Lower lobe of right lung (tissue), 2 donors: Measurements from ENCODE around the gene MAZ. TPM values are rescaled to one million over a fixed set of nuclear protein-coding genes. Genes with fewer than 3 reads are reported as not detected.

ENCODE experiments used
- ATAC-seq, 2 donors: fragments of 200-7000 bp; cut with Tn5 transposase; one replicate each; pipeline ENCODE4 v1.9.1; 2020 to 2022; ENCODE audit warnings: mild to moderate bottlenecking in 2 of 2, moderate library complexity in 2 of 2
- DNase-seq: peaks from one replicate; pipeline ENCODE4 v3.0.0-alpha.2; 2020
- H3K27ac ChIP-seq: fragments of 200-600 bp; one replicate; pipeline ENCODE4 v1.8.0; 2022
- H3K27me3 ChIP-seq: fragments of 200-600 bp; one replicate; pipeline ENCODE4 v1.8.0; 2022; ENCODE audit warnings: low read depth
- H3K36me3 ChIP-seq: fragments of 200-600 bp; one replicate; pipeline ENCODE4 v1.8.0; 2022; ENCODE audit warnings: mild to moderate bottlenecking
- H3K4me1 ChIP-seq: fragments of 200-600 bp; one replicate; pipeline ENCODE4 v1.8.0; 2022
- H3K4me3 ChIP-seq: fragments of 200-600 bp; one replicate; pipeline ENCODE4 v1.8.0; 2022; ENCODE audit warnings: mild to moderate bottlenecking
- H3K9me3 ChIP-seq: fragments of 200-600 bp; one replicate; pipeline ENCODE4 v1.8.0; 2022
- CTCF ChIP-seq: fragments of 200-600 bp; IDR thresholded peaks from one replicate; pipeline ENCODE4 v1.8.0; 2022; ENCODE audit warnings: antibody characterized with exemption, mild to moderate bottlenecking
- intact Hi-C: fragments of 100-400 bp; cut with DNase I; formaldehyde crosslinking; loops from one replicate; pipeline ENCODE4 v1.11.0; 2022
- total RNA-seq: library from RNA; stranded (reverse); fragmentation: NEBNext Ultra II Directional; extraction: Animal tissue kit (Norgen Biotek cat#: 25700); gene quantifications from one replicate; pipeline ENCODE4 v1.2.1, GENCODE V29; 2021
- donor health status: DM: no; HTN: yes; CAD: no; lungs with severe emphysema.

MAZ gene
- total RNA-seq, 1 donor from 2014 or later, result 169 TPM

- intact Hi-C loops, result no loop called here
- ATAC-seq, result no peak
- DNase-seq, result no peak
- H3K4me3 ChIP-seq, result no peak overlapping the region
- H3K27me3 ChIP-seq, result no peaks in the 10 kb centered on the region
- no peak for TF ChIP-seq CTCF
- no peaks in the 10 kb centered on the region for H3K4me1 ChIP-seq
- H3K27ac ChIP-seq, result no peak overlapping the region
- H3K9me3 ChIP-seq, result no peaks in the 10 kb centered on the region
- peaks cover 100% of the 10 kb centered on the region for H3K36me3 ChIP-seq
Observed at GRCh38 chr16:29835926-29836325, 29.6 kb downstream of the MAZ start.

GRCh38 chr16:29836623-29837022, 30.3 kb downstream of the MAZ start:
- DNase-seq, result no peak

GRCh38 chr16:29837841-29838240, 31.5 kb downstream of the MAZ start:
- no peak for DNase-seq

More at GRCh38 chr16:29836623-29837022, 30.3 kb downstream of the MAZ start:
- ATAC-seq, result no peak
- Histone ChIP-seq H3K4me3 (no peak overlapping the region), H3K27me3 (no peaks in the 10 kb centered on the region), H3K9me3 (no peaks in the 10 kb centered on the region), H3K4me1 (no peaks in the 10 kb centered on the region), H3K36me3 (peaks cover 100% of the 10 kb centered on the region), H3K27ac (no peak overlapping the region)
- no peak for TF ChIP-seq CTCF
- intact Hi-C loops, result no loop called here

GRCh38 chr16:29839822-29840221, 33.5 kb downstream of the MAZ start:
- peaks cover 97% of the 10 kb centered on the region for H3K36me3 ChIP-seq
- no peak overlapping the region for H3K27ac ChIP-seq
- no peaks in the 10 kb centered on the region for H3K4me1 ChIP-seq
- TF ChIP-seq CTCF, result no peak
- H3K4me3 ChIP-seq, result no peak overlapping the region
- no peak for DNase-seq
- no peak for ATAC-seq
- H3K27me3 ChIP-seq, result no peaks in the 10 kb centered on the region
- intact Hi-C loops, result no loop called here
- H3K9me3 ChIP-seq, result no peaks in the 10 kb centered on the region

More at GRCh38 chr16:29837841-29838240, 31.5 kb downstream of the MAZ start:
- no peak overlapping the region for H3K4me3 ChIP-seq
- no peaks in the 10 kb centered on the region for H3K27me3 ChIP-seq
- intact Hi-C loops, result no loop called here
- no peak overlapping the region for H3K27ac ChIP-seq
- no peak for TF ChIP-seq CTCF
- no peaks in the 10 kb centered on the region for H3K9me3 ChIP-seq
- H3K4me1 ChIP-seq, result no peaks in the 10 kb centered on the region
- no peak for ATAC-seq
- peaks cover 100% of the 10 kb centered on the region for H3K36me3 ChIP-seq

- Histone ChIP-seq H3K9me3 (no peaks in the 10 kb centered on the region), H3K36me3 (peaks cover 97% of the 10 kb centered on the region), H3K4me1 (peaks cover 1% of the 10 kb centered on the region), H3K27ac (no peak overlapping the region), H3K4me3 (no peak overlapping the region), H3K27me3 (no peaks in the 10 kb centered on the region)
- intact Hi-C loops, result no loop called here
- no peak for ATAC-seq
- no peak for DNase-seq
- no peak for TF ChIP-seq CTCF
Observed at GRCh38 chr16:29840240-29840639, 33.9 kb downstream of the MAZ start.

- H3K9me3 ChIP-seq, result no peaks in the 10 kb centered on the region
- DNase-seq (no peak), ATAC-seq (no peak)
- H3K4me3 ChIP-seq, result no peak overlapping the region
- no peaks in the 10 kb centered on the region for H3K27me3 ChIP-seq
- H3K36me3 ChIP-seq, result peaks cover 97% of the 10 kb centered on the region
- H3K27ac ChIP-seq, result no peak overlapping the region
- intact Hi-C loops, result no loop called here
- peaks cover 10% of the 10 kb centered on the region for H3K4me1 ChIP-seq
- TF ChIP-seq CTCF, result no peak
Observed at GRCh38 chr16:29841631-29842030, 35.3 kb downstream of the MAZ start.
